ENCODE results near the gene TEDDM1. TPM values are rescaled to one million over a fixed set of nuclear protein-coding genes. Genes with fewer than 3 reads are reported as not detected.

TEDDM1 gene, protein sequence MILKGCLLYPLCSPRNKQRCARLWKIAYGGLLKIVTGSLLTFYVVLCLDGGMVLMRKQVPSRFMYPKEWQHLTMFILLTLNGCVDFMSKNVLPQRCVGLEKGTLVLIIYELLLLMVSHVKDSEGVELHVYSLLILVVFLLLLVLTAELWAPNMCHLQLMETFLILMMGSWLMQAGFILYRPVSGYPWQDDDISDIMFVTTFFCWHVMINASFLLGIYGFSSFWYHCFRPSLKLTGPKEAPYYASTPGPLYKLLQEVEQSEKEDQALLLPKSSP
- not detected for total RNA-seq

DNA sequence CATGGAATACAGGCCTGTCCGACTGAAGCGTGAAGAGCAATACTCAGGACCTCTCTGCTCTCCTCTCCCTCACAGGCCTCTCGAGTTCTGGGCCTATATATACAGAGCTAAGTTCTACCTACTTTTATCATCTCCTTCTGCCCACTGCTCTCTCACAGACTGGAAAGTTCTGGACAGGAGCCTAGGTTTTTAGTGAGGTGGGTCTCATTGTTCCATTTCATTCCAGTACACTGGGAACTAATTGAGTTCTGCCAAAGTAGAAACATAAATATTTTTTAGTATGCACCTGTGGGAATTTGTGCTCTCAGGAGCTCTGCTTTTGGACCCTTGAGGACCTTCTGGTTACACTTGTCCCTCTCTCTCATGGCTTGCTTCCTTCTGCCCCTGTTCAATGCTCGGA, at the start of gene TEDDM1:
TSS of gene TEDDM1 (minus strand) at position 101 of the 400 bp plus-strand sequence. CDS start 182 bp downstream, outside the sequence.

DNA sequence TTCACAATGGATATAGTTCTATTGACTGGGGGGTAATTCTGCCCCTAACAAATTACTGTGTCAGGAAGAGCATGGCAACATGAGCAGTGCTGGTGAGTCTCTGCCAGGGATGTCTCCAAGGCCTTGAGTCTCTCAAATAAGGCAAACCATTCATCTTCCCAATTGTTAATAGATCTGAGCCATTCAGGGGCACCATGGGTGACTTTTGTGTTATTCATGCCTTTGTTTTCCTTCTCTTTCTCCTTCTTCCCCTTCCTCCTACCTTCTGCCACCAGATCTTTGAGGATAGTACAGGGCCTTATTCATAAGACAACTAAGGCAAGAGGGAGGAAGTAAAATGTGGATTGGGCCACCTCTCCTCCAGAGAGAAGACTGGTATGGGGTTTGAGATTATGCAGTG, 49.6 kb upstream of the TEDDM1 start, which contains the start of gene RGSL1:
TSS of gene RGSL1 (plus strand) at position 60 of the 400 bp plus-strand sequence. CDS start at position 80, 20 bp downstream.

GRCh38 chr1:182391362-182392049, 9.0 kb downstream of the TEDDM1 start, which contains the start of gene GLUL:
TSS of gene GLUL (minus strand) at chr1:182391790. CDS start at chr1:182388737, 3,053 bp downstream.

Other genes with a start within 250 kb of the TEDDM1 start
- 266 TPM for gene GLUL, start 8.9 kb downstream of the TEDDM1 start, total RNA-seq
- gene RGSL1, start 49.5 kb upstream of the TEDDM1 start, total RNA-seq, result not detected
- 3.4 TPM for gene RNASEL, start 188.6 kb upstream of the TEDDM1 start, total RNA-seq
- 0.94 TPM for gene RGS16, start 203.7 kb upstream of the TEDDM1 start, total RNA-seq

Data from parietal lobe (tissue), 1 donor.